HG02571 (cell line): ENCODE results near the gene PDCL3.

ENCODE experiments used
- ATAC-seq: cut with Tn5 transposase; IDR thresholded peaks from one replicate; pipeline ENCODE4 v1.9.1; 2021; ENCODE audit warnings: mild to moderate bottlenecking, moderate library complexity; ENCODE audit not compliant: unreplicated experiment

The PDCL3 gene

DNA sequence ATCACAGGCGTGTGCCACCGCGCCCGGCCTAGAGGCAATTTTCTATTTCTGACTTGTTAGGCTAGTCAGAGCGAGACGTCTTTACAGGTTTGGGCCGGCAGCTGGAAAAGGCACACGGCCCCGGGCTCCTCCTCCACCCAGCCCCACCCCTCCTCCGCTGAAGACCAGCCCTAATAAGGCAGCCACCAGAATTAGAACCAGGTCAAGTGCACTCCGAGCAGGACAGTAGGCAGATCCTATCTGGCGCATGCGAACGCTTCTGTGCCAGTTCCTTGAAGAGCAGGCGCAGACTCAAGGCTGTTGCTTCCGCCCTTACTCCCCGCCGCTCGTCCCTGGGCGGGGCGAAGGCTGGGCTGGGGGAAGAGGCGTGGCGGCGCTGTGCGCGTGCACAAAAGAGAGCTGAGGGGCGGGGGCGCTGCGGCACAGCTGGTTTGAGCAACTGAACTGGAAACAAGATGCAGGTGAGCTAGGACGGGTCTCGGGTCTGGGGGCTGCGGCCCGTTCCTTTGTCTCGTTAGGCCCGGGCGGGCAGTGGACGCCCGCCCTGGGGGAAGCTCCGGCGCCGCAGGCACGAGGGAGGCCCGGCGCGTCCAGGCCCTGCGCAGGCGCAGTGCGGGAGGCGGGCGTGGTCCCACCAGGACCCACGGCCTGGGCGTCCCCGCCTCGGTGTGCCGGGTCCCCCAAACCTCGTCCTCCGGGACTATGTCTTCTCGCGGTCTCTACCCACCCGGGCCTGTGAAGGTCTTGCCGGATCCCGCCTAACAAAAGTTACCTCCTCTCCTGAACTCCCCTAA, at the start of gene PDCL3:
Gene PDCL3, plus strand, starts transcription at position 381 of the 794 bp plus-strand sequence. Its CDS starts 75 bp downstream, at position 456.
- peak; percentile 95 for ATAC-seq

DNA sequence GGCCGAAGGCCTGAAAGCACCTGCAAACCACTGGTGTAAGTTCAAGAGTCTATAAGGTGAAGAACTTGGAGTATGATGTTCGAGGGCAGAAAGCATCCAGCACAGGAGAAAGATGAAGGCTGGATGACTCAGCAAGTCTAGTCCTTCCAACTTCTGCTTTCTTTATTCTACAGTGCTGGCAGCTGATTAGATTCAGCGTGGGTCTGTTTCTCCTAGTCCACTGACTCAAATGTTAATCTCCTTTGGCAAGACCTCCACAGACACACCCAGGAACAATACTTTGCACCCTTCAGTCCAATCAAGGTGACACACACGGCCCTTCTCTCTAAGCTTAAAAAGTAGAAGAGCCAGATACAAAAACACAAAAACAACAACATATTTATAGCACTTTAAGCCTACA, 49.1 kb upstream of the PDCL3 start:
- no peak for ATAC-seq

DNA sequence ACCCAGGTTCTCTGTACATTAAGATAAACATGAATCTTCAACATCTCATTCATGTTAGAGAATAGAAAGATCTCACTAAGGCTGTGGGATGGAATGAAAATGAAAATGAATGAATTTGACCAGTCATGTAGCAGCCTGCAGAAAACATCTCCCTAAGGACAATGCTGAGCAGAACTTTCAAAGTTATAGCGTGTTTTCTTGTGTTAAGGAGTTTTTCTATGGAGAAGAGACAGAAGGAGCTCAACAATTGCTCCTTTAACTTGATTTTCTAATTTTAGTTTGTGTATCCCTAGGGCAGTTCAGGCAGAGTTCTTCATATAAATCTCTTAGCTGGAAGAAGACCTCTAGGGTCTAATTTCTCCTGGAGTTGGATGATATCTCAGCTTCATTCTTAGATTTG, 45.2 kb upstream of the PDCL3 start:
- ATAC-seq, result no peak

DNA sequence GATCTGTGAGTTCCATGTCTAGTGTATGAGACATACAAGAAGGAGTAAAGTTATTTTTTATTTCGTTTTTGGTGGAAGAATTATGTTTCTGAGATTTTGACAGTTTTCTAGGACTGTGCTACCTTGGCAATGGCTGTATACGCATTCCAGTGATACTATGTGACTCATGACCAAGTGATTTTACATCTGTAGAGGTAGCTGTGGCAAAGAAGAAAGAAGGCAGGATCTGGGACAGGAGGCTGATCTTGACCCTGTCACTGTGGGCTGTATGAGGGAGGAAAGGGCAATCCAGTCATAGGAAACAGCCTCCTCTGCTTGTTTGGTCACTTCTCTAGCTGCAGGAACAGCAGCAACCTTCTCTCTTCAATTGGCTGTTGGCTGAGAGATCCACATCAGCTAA, 44.0 kb upstream of the PDCL3 start:
- no peak for ATAC-seq

DNA sequence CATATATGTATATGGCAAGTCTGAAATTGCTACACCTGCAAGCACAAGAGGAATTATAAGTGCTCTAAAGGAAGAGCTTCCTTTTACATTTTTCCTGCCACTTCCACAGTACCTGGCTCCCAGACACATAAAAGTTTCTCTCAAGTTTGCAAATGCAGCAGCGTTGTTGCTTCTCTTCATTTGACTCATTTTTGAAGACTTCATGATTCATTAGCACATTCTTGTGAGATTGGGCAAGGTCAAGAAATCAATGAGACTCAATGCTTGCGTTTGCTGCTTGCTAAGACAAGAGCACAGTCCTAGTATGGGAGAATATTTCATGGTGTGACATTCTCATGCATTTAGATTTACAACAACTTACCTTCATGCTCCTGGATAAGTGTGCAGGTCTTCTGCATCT, 42.6 kb upstream of the PDCL3 start:
- ATAC-seq, result no peak

DNA sequence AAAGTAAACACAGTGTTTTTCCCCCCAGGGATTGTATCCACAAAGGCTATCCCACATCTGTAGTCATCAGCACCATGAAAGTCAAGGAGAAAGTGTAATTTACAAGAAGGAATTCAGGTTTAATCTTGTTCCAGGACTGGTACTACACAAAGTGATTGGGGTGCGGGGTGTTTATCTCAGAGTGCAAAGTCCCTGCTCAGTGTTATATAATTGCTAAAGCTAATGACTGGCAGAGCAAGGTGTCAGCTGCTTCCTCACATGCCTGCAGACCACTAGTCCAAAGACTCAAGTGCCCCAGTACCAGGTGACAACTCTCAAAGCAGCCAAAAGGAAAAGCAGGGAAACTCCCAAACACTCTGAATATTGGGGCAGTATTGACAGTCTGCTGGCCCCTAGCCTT, 40.4 kb upstream of the PDCL3 start:
- no peak for ATAC-seq

DNA sequence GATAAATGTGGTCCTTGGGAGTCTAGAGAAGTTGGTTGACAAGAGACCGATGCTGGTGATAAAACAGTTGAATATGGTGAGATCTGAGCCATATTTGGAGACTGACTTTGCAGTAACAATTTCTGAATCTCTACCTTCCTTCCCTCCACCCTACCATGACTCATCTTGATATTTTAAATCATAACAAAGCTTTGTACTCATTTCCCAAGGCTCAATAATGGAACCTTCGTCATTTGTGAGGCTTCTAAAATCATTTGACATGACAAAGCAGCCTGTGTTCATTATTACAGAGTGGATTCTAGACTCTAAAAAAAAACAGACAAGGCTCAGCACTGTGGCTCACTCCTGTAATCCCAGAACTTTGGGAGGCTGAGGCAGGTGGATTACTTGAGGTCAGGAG, 38.5 kb upstream of the PDCL3 start:
- no peak for ATAC-seq

DNA sequence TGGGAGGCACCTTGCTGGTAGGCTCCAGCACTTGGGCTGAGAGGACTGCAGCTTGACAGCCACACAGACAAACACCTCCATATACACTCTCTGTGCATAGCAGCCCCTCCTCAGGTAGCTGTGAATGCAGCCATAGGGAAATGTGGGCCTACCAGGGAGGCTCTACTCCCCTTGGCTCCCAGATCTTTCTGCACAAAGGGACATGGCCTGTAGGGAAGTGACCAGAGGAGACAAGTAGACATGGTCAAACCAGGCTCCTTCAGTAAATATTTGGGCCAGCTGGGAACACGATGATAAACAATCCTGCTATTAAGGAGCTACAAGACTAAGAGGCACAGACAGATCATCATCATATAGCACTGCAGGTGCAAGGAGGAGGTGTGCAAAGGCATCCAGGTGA, 35.9 kb upstream of the PDCL3 start:
- no peak for ATAC-seq

DNA sequence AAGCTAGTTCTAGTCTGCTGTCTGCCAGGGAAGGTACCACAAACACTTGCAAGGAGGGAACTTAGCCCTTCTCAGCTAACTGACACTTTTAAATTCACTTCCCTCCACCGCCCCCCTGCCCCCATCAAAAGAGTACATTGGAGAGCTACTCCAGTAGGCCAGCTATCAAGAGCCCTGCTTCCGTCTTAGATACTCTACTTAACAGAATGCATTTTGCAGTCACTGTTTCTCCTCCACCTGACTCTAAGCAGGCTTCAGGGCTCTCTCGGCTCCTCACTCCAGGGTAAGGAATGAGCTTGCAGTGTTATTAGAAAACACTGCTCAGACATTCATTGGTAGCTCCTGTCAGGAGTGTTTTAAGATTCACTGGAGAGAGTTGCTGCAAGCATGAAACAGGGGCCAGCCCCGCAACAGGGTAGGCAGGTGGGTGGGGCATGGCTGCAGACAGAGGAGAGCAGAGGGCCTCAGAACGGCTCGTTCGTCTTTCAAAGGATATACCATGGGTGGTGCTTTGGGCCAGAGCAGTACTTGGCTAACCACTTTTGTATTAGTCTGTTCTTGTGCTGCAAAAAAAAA, 35.3 kb upstream of the PDCL3 start:
- no peak for ATAC-seq

DNA sequence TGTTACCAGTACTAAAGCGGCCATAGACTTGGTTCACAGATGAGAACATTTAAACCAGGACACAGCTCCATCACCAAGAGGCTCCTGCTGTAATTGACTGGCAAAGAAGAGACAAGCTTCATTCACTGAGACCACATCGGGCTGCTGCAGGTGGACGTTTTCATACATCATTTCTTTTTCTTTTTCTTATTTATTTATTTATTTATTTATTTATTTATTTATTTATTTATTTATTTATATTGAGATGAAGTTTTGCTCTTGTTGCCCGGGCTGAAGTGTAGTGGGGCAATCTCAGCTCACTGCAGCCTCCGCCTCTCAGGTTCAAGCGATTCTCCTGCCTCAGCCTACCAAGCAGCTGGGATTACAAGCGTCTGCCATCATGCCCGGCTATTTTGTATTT, 33.6 kb upstream of the PDCL3 start:
- no peak for ATAC-seq

DNA sequence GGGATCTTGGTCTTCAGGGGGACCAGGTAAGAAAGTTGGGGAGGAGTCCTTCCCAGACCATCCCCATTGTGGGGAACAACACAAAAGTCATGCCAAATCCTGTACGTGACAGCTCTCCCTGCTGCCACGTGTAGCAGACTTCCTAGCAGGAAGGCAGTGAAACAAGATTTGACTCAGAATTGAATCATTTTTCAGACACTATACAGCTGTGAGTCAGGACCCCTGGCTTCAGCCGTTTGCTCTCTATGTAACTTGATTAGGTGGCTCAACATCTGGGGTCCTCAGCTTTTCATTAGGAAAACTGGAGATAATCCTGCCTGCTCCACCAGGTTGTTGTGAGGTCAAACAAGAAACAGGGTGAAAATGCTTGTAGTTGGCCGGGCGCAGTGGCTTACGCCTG, 32.9 kb upstream of the PDCL3 start:
- no peak for ATAC-seq

DNA sequence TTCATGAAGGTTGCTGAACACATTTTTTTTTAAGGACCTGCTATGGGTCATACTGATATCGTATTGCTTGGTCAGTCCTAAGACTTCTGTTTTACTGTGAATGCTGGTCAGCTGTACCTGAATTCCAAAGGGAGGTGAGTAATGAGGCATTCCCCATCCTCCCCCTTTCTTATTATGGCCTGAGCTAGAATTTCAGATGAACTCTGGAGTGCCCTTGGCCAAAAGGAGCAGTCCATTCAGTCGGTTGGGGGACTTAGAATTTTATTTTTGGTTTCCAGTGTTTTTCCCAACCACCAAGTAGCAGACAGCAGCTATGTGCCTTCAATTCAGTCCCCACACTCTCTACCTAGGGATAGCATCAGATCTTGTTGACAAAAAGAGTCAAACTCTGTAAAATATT, 26.9 kb upstream of the PDCL3 start:
- no peak for ATAC-seq

DNA sequence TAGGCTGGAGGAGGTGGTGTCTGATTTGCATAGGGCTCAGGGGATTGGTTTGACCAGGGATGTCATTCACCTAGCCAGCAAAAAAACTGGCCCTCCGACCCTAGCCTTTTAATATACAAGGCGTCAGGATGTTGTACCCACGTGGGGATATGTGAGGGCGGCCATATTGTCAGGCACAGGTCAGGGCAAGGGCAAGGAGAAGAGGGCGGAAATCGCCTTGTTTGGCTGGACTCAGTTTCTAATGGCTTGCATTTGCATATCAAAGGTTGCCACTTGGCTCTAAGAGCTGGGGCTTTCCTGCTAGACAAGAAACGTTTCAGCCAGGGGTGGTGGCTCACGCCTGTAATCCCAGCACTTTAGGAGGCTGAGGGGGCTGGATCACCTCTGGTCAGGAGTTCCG, 24.9 kb upstream of the PDCL3 start:
- no peak for ATAC-seq

DNA sequence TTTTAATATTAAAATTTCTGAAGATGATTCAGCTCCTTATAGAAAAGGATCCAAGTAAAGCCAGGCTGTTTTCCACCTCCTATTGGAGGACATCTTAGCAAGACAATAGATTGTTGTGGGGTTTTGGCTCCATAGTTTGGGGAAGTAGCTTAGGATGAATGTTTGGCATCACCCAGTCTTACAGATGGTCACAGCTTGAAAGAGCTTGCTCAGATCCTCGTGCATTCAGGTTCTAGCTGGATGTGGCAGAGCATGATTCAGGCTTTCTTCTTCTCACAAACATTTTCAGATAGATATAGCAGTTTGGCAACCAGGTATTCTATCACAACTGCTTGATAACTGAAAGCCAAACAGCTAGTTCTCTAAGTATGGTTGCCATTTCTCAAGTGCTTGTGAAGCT, 23.6 kb upstream of the PDCL3 start:
- no peak for ATAC-seq

DNA sequence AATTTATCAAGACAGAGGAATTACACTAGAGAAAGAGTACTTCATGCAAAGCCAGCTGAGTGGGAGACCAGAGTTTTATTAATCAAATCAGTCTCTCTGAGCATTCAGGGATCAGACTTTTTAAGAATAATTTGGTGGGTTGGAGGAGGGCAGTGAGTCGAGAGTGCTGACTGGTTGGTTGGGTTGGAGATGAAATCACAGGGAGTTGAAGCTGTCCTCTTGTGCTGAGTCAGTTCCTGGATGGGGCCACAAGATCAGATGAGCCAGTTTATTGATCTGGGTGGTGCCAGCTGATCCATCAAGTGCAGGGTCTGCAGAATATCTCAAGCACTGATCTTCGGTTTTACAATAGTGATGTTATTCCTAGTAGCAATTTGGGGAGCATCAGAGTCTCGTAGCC, 21.4 kb upstream of the PDCL3 start:
- no peak for ATAC-seq

DNA sequence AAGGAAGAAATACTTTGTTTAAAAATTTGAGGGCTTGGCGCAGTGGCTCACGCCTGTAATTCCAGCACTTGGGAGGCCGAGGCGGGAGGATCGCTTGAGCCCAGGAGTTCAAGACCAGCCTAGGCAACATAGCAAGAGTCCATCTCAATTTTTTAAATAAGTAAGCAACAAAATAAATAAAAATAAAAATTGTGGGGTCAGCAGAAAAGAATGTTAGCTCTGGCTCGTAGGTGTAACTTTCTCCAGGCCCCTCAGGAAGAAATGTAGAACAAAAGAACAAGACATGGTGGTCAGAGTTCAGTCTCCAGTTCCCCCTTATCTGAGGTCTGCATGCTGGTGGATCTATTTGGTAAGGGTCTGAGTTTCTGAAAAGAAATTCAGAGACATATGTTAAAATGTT, 20.4 kb upstream of the PDCL3 start:
- ATAC-seq, result no peak

DNA sequence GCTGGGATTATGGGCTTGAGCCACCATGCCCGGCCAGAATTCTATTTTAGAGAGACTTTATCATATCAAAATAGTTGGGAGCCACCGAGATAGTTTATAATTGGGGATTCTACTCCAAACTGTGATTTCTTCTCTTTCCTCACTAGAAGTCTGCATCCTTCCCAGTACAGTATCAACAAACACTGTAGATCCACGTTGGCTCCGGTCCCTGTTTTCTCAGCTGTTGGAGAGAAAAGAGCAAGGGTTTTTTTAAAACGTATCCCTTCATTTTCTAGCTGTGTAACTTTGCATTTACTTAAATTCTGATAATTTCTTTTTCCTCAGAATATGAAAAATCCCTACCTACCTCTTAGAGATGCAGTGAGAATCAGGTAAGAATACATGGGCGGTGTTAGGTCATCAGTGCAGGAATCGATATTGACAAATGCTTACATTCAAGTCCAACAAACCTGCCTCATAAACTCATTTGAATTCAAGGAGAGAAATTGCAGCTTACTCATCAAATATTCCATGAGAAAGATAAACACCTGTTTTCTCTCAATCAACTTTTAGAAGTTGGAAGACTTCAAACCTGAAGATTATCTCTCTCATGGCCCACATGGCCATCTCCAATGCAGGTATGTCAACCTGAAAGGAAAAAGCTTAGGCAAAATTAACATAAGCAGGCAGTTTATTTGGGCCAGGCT, 17.7 kb upstream of the PDCL3 start:
- ATAC-seq, result no peak

DNA sequence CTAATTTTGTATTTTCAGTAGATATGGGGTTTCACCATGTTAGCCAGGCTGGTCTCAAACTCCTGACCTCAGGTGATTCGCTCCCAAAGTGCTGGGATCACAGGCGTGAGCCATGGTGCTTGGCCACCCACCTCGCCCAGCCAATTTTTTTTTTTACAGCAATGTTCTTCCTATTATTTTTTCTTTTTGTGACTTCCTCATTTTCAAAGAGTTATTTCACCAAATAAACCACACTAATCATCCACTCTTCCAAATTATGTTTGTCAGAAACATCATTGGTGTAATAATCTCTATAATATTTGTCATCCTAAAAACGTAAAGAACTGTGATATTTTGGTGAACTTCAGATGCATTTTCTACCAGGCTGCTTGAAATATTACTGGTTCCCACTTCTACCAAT, 16.3 kb upstream of the PDCL3 start:
- no peak for ATAC-seq

DNA sequence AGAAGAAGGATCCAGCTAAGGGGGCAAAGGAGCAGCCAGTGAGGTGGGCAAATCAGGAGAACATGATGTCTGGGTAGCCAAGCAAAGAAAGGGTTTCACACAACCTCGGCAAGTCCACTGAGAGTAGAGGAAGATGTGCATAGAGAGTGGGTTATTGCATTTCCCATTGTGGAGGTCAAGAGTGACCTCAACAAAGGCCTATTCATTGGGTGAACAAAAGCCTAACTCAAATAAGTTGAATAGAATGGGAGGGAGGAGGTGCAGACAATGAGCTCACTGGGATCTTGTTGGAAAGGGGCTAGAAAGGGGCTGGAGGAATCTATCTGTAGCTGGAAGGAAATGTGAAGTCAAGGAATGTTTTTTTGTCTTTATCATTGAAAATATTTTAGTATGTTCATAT, 14.0 kb upstream of the PDCL3 start:
- no peak for ATAC-seq

DNA sequence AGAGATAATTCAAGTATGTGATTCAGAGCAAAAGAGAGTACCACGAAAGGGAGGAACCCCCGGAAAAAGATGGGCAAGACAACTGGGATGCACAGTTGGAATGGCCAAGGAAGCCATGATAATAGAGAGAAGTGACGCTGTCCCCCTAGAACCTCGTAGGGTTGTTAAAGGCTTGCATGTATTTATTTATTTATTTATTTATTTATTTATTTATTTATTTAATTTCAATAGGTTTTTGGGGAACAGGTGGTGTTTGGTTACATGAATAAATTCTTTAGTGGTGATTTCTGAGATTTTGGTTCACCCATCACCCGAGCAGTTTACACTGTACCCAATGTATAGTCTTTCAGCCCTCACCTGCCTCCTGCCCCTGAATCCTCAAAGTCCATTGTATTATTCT, 11.5 kb upstream of the PDCL3 start:
- ATAC-seq, result no peak

DNA sequence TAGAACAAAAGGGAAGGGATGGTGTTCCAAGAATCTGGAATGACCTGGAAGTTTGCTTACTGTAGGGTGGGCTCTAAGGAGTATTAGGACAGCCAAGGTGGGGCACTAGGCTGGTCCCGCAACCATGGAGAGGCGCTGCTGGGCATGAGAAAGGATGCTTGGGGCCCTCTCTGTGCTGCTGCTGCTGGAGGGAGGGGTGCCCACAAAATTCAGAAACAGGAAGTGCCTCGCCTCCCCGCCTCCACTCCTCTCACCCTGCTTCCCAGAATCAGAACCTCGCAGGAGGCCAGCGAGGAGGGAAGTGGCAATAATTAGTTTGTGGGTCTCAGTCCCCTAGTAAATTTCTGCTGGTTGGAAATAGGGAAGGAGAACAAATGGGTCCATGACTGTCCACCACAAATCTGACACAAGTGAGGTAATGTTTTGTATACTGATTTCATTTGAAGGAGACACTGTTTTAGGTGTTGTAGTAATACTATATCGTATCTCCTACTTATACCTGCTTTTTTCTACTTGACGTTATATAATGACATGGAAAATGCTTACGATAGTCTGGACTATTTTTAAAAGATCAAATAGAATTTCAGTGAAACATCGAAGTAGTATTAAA, 7.9 kb upstream of the PDCL3 start:
- ATAC-seq, result no peak

DNA sequence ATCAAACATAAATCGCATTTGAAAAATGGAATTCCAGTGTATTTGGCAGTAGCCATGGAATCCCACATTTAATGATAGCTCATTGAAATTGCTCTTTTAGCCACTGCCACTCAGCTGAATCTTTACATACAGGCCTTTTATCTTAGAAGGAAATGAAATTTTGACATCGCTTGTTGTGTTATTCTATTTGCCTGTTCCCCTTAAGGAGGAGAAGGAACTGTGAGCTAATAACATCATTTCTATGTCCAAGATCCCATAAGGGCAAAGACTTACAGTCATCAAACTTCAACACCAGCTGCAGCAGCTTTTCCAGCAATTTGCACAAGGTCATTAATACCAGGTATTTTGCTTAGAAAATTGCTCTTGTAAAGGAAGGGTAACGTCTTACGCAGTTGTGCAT, 6.0 kb upstream of the PDCL3 start:
- ATAC-seq, result no peak
